Ishikawa (cell line): Measurements from ENCODE around the gene CEACAM6.

Experiments
- CEBPB ChIP-seq: IDR thresholded peaks from 2 replicates; pipeline ENCODE4 v1.6.1; 2012
- EGR1 ChIP-seq: IDR thresholded peaks from 2 replicates; pipeline ENCODE4 v1.6.1; 2012
- EP300 ChIP-seq: IDR thresholded peaks from 2 replicates; pipeline ENCODE4 v1.6.1; 2012; ENCODE audit warnings: borderline replicate concordance
- NFIC ChIP-seq: IDR thresholded peaks from 2 replicates; pipeline ENCODE4 v1.6.1; 2012
- RAD21 ChIP-seq: IDR thresholded peaks from 2 replicates; pipeline ENCODE4 v1.6.1; 2012; ENCODE audit warnings: low read depth
- TAF1 ChIP-seq: IDR thresholded peaks from 2 replicates; pipeline ENCODE4 v1.6.1; 2012; ENCODE audit warnings: low read depth, mild to moderate bottlenecking
- TCF12 ChIP-seq: IDR thresholded peaks from 2 replicates; pipeline ENCODE4 v1.6.1; 2012; ENCODE audit warnings: low read depth
- USF1 ChIP-seq: IDR thresholded peaks from 2 replicates; pipeline ENCODE4 v1.6.1; 2012
- YY1 ChIP-seq: IDR thresholded peaks from 2 replicates; pipeline ENCODE4 v1.6.1; 2012; ENCODE audit warnings: low read depth
- ZBTB7A ChIP-seq: IDR thresholded peaks from 2 replicates; pipeline ENCODE4 v1.6.1; 2012; ENCODE audit warnings: low read depth
- TF ChIP-seq, protein P1 (sequence below): IDR thresholded peaks from 2 replicates; pipeline ENCODE4 v1.6.1; 2012; ENCODE audit warnings: low read depth, mild to moderate bottlenecking
- TF ChIP-seq, protein P2 (sequence below): IDR thresholded peaks from 2 replicates; pipeline ENCODE4 v1.6.1; 2012

- TF ChIP-seq TAF1 (no peak), NFIC (no peak), ZBTB7A (no peak), YY1 (no peak), USF1 (no peak), CEBPB (no peak), EP300 (no peak), EGR1 (no peak), TCF12 (no peak), RAD21 (no peak)
- TF ChIP-seq, protein P1, sequence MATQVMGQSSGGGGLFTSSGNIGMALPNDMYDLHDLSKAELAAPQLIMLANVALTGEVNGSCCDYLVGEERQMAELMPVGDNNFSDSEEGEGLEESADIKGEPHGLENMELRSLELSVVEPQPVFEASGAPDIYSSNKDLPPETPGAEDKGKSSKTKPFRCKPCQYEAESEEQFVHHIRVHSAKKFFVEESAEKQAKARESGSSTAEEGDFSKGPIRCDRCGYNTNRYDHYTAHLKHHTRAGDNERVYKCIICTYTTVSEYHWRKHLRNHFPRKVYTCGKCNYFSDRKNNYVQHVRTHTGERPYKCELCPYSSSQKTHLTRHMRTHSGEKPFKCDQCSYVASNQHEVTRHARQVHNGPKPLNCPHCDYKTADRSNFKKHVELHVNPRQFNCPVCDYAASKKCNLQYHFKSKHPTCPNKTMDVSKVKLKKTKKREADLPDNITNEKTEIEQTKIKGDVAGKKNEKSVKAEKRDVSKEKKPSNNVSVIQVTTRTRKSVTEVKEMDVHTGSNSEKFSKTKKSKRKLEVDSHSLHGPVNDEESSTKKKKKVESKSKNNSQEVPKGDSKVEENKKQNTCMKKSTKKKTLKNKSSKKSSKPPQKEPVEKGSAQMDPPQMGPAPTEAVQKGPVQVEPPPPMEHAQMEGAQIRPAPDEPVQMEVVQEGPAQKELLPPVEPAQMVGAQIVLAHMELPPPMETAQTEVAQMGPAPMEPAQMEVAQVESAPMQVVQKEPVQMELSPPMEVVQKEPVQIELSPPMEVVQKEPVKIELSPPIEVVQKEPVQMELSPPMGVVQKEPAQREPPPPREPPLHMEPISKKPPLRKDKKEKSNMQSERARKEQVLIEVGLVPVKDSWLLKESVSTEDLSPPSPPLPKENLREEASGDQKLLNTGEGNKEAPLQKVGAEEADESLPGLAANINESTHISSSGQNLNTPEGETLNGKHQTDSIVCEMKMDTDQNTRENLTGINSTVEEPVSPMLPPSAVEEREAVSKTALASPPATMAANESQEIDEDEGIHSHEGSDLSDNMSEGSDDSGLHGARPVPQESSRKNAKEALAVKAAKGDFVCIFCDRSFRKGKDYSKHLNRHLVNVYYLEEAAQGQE: no peak
- TF ChIP-seq, protein P2, sequence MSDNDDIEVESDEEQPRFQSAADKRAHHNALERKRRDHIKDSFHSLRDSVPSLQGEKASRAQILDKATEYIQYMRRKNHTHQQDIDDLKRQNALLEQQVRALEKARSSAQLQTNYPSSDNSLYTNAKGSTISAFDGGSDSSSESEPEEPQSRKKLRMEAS: no peak
Measured at GRCh38 chr19:41802770-41803169, 47.4 kb downstream of the CEACAM6 start.
